Measurements from ENCODE around the gene RNASEL.

DNA sequence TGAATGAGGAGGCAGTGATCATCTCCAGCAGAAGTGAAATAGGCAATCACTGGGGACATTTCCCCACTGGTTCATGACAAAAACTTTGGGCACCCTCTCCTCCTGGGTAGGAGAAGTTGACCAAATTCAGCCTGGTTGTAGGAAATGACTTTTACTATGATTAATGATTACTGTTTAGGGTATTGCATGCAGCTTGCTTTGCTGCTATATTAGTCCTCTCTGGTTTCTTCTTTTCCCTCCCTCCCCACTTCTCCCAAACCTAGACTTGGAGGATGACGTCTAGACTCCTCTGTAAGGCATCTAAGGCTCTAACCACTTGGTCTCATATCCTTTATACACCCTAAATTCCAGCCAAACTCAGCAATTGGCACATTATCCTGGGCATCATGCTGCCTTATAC lies 18.5 kb upstream of the RNASEL start:
- TF ChIP-seq, protein P1, sequence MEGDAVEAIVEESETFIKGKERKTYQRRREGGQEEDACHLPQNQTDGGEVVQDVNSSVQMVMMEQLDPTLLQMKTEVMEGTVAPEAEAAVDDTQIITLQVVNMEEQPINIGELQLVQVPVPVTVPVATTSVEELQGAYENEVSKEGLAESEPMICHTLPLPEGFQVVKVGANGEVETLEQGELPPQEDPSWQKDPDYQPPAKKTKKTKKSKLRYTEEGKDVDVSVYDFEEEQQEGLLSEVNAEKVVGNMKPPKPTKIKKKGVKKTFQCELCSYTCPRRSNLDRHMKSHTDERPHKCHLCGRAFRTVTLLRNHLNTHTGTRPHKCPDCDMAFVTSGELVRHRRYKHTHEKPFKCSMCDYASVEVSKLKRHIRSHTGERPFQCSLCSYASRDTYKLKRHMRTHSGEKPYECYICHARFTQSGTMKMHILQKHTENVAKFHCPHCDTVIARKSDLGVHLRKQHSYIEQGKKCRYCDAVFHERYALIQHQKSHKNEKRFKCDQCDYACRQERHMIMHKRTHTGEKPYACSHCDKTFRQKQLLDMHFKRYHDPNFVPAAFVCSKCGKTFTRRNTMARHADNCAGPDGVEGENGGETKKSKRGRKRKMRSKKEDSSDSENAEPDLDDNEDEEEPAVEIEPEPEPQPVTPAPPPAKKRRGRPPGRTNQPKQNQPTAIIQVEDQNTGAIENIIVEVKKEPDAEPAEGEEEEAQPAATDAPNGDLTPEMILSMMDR (IDR thresholded peaks at IDR 0.05): no peak
- TF ChIP-seq POLR2A (IDR thresholded peaks at IDR 0.05): no peak
